COLO829 (cell line): ENCODE measurements around the gene RGS5.

Source experiments
- DNase-seq: peaks from one replicate; pipeline ENCODE4 v3.0.0; 2012; ENCODE audit warnings: low spot score

Gene RGS5

DNA sequence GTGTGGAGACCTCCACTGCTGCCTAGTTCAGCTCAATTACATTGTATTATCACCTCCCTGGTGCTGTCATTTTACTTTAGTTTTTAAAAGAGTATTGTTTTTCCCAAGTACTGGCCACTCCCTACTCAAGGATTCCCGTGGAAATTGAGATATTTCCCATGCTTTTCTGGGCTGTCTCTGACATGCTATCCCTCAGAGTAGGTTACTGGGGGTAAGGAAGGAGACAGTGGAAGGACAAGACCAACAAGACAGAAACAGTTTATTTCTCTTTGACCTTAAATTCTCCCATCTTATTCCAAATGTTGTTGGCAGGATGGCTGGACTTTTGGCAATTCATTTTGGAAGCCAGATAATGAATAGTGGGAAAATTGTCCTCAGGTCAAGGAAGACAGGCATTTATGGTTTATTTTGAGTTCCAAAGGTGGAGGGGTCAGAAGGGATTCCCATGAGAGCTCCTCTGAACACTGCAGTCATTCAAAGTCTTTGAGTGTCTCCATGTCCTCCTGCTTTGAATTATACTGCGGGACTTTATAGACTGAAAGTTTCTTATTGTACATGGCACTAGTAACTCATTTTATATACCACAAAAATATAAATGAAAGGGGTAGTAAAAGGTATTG lies 20.3 kb downstream of the RGS5 start:
- peak; percentile 88 for DNase-seq

DNA sequence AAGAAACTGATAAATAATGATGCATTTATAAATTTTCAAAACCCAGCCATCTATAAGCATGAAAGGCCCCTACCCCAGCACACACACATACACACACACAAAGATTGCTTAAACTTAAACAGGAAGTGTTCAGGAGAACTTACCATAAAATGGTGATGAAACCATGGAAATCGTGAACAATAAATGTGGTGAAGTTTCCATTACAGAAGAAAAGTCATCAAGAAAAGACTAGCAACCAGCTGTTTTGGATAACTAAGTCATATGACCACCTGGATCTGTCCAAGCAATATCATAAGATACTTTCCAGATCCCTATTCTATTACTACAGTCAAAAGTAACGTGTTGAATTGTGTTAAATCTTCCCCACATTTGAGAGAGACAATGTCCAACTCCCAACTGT lies 24.1 kb downstream of the RGS5 start:
- DNase-seq = no peak

DNA sequence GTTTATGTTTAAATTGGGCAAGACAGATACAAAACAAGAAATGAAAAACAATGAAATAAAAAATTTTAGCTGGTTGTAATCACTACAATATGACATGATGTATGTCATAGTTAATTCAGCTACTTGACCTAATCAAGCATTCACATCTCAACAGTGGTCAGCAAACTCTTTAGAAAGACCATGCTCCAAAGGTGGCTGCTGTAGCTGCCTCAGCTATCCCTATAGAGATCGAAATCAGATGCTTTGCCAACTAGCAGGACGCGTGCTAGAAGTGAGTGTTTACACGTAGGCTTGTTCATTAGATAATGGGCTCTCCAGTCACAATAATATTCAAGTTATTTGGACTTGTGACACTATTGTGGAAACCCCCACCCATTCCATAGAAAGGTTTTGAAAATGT lies 25.9 kb downstream of the RGS5 start:
- no peak for DNase-seq

DNA sequence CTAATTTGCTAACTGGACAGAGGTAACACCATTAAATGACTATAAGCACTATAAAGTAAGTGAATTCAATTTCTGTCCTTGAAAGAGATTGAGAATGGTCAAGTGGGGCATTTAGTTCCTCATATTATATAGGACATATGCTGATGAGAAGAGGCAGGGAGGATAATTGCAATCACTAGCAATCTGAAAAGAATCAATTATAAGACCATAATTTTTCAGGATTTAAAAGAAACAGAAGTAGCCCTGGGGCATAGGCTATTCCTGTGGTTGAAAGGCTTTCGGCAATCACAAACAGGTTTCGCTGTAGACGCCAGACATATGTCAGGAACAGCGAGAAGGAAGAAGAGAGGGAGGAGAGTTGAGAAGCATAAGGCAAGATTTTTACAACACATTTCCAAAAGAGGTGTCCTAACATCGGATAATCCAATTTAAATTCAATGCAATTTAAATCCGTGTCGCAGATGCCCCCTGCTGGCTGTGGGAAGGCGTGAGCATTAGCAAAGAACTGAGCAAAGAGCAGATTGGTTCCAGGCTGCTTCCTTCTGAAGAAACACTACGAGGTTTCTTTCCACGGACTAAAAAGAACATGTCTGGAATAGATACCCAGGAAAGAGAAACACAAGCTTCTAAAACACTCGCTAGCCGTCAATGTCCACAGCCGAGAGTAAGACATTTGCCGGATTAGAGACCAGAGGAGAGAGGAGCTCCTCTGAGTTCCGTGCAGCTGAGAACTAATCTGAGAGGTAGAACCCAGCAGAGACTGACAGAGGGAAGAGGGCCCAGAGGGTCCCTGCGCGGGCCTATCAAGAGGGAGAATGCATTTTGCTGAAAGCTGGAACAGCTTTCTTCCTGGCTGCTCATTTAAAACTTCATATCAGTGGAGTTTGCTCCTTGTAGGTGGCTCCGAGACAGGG lies 27.9 kb downstream of the RGS5 start:
- DNase-seq = peak; percentile 69

DNA sequence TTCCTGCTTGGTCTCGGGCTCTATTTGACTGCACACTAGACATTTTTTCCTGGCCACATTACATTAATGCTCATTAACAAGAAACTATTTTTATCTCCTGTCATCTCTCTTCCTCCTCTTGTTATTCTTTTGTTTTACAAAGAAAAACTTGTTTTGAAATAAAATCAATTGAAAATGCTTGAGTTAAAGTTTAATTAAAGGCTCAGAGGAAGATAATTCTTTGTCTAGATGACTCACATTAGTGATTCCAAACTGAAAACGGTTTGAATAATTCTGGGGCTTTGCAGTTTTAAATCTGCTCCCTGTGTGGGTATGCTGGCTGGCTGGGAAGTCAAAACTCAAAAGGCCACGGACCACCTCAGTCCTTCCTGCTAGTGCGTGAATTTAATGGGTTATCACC lies 29.6 kb downstream of the RGS5 start:
- DNase-seq = no peak

DNA sequence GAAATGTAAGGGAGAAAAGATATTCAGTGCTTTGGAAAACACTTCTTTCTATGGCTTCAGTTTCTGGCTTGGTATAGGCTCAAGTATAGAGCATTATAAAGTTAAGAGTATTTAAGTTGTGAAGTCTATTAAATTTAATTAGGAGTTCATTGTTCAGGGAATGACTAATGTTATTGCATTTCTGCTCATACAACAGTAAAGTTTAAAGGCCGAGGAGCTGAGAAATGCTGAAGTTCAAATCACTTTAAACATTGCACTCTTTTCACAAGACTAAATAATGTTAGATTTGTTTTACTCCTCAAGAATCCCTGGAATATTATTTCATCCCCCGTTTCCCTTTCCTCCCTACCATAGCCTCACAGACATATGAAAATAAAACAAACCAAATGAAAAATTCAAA lies 30.1 kb downstream of the RGS5 start:
- no peak for DNase-seq

DNA sequence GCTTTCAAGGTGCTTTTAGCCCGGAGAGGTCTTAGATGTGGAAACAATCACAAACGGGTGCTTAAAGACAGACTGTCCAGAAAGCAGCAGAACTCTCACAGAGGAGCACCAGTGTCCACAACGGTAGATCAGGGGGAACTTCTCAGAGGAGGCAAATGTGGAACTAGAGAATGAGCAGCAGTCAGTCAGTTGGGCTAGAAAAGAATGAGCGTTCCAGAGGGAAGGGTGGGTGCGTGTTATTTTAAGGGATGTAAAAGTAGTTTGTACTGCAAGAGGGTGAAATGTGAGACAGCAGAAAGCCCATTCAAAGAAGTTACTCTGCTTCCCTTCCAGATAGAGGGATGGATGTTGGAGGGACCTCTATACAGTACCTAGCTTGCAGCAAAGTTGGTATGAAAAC lies 30.9 kb downstream of the RGS5 start:
- no peak for DNase-seq

DNA sequence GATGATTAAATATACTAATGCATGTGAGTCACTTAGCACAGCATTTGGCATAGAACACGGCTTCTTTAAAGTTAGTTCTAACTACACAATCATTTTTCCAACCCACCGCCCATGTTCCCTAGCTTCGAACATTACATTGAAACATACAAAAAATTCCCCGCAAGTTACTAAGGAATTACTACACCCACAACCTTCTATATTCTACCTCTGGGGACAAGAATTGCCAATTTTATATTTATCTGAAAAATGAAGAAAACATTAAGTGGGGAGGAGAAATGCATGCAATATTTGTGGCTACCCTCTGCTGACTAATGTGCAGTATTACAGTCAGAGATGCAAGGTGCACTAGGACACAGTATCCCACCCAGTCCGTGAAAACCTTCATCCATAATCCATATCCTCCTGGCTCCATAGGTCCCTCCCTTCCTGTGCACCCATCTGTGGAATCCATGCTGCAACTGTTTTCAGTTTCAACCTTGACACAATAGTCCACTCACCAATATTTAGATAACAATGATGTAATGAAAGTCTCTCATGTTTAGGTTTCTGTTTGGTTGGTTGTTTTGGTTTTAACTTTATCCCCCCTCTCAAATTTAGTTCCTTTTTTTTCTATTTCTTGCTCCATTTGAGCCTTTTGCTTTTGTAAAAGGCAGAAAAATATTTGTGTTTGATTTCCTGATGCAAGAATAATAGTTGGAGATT lies 31.6 kb downstream of the RGS5 start:
- DNase-seq = peak; percentile 59

DNA sequence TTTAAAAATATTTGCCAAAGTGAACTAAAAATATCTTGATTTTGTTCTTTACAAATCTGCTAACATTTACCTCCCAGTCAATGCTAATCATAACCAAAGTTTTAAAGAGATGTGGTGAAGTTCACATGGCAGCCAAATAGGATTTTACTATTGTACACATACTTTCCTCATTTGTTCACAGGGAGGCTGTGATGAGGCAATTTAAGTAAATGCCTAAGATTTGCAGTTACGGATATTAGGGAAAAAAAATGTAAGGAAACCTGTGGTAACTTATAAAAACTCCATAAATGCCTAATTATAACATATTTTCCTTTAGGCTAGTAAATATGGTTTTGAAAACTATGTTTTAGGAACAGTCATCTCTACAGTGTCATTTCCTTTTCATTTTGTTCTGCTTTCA lies 32.4 kb downstream of the RGS5 start:
- no peak for DNase-seq

DNA sequence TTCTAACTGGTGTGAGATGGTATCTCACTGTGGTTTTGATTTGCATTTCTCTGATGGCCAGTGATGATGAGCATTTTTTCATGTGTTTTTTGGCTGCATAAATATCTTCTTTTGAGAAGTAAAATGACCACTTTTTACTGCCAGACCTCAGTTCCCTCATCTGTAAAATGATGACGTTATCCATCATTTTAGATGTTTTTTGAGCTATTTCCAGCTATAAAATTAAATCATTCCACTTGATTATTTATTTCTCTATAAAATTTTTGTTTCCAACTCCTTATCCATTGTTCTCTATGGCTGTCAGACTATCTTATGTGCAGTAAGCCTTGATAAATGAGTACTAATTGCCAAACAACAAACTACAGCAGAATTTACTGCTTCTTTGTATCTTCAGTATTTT lies 33.2 kb downstream of the RGS5 start:
- no peak for DNase-seq

DNA sequence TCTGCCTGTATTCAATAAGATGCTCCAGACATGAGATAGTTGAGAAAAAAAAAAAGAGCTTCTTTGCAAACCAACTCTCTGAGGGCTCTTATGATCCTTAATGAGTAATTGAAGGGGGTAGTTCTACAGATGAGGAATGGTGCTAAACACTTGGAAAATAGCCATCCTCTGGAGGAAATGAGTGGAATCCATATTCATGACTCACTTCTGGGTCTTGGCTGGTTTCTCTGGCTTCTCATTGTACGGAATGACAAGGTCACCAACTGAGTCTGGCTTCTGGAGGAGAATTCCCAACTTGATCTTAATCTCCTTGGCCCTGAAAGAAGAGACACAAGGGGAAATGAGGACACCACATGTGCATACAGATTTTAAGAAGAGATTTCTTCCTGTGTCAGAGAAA lies 34.7 kb downstream of the RGS5 start:
- peak; percentile 97 for DNase-seq

DNA sequence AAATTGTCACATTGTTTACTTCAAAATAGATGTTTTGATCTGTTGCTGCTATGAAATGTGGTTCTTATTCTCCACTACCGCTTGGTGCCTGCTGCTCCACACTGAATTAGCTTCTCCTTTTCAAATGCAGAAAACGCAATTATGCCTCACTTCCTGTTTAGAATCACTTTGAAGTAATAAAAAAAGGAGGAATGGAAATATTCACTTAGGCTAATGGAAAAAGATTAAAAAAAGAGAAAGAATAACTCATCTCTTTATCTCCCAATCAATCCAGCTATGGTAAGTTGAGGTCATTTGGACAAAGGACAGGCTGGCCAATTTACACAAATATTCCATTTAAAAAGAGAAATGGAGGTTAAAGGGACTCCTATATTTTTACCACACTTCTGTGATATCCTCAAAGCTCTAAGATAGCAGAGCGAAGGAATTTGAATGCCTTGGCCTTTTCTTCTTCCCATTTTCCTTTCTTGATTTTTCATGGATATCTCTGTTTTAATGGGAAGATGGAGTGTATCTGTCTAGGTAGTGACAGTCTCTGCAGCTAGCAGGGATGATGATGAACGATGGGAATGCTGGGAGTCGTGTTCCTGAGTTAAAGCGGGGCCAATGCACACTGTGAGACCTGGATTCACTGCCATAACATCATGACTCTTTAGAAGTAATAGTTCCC lies 35.7 kb downstream of the RGS5 start:
- no peak for DNase-seq

DNA sequence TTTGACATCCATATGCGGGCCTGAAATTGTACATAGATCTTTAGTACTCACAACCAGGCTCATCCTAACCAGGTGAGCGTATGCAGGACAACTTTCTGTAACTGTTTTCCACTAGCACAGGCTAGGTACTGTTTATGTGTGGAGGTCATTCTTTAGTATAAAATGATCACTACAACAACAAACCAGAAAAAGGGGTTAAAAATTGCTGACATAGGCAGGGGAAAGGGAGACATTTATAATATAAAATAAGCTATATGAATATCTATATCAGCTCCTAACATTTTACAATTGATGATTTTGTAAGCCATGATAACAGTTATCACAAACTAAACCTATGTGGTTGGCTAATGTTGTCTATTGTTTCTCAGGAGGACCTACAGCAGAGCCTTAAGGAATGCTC lies 37.6 kb downstream of the RGS5 start:
- no peak for DNase-seq

DNA sequence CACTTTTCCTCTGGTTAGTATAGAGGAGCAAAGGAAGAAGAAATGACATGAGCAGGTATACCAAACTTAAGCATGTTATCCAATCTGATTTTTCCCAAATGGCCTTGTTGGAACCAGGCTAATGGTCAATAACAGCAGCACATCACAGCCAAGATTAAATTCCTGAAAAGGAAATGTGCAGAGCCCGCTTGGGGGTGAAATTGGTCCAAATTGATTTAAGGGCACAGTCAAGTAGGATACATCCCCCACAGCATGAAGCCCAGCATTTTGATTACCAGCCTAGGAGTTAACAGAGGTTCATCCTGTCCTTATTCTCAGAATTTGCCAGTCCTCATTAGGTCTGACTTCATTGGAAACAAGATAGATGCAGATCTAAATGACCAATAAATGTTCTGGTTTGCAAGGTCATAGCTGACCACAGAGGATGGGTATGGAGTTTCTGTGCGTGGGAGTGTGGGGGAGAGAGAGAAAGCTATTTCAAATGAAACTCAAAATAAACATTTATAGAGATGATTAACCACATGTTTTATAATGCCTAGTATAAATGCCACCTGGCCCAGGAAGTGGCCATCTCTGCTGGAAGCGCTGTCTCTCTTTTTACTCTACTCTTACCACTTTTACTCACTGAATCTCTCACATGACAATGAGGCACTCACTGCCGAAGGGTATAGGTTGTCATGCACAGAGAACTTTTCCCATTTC lies 38.7 kb downstream of the RGS5 start:
- DNase-seq = no peak

DNA sequence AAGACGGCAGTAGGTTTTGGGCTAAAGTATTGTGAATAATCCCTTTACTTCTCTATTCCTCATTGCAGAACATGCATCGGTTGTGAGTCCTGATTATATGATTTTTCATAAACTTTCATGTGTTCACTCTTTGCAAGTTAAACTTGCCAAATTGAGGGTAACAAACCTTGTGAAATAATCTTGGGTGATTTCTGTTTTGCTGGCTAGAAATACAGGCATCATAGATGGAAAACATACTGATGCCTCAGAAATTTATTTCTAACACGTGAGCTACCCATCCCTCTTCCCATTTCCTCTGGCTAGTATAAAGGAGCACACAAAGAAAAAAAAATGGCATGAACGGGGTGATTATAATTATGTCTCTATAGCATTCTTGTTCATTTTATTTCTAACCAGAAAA lies 39.6 kb downstream of the RGS5 start:
- DNase-seq = no peak

DNA sequence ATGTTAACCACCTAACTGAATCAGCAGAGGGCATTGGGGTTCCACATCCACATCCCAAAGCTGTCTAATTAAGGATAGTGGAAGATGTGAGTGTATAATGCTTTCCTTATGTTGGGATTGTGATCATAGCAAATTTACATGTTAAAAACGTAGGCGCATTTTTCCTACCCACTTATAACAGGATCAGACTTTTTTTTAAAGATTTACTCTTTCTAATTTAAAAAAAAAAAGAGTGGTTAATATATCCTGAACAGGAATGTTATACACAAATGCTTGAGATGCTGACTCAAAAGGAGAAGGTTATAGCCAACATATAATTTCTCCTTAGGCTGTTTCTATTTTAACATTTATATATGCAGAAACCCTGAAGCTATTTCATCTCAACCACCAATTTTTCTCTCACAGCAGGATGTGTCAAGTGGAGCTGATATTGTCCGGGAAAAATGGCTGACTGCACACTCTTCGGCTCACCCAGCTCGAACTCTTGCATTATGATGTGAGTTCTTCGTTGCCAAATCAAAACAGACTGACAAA lies 40.3 kb downstream of the RGS5 start:
- DNase-seq = no peak

DNA sequence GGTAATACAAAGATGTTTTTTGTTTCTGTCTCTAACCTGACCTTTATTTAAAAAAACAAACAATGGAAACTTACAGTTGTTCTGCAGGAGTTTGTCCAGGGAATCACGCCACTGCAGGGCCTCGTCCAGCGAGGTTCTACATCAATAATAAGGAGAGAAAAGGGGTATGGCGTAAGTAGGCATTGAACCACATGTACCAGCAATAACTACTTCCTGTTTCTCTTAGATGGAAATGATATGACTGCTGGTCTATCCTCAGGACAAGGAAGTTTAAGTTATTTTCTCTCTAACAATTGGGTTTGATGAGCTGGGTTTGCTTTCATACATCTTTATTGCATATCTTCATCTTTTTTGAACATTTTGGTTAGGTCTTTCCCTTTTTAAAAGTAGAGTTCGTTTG lies 40.9 kb downstream of the RGS5 start:
- no peak for DNase-seq

DNA sequence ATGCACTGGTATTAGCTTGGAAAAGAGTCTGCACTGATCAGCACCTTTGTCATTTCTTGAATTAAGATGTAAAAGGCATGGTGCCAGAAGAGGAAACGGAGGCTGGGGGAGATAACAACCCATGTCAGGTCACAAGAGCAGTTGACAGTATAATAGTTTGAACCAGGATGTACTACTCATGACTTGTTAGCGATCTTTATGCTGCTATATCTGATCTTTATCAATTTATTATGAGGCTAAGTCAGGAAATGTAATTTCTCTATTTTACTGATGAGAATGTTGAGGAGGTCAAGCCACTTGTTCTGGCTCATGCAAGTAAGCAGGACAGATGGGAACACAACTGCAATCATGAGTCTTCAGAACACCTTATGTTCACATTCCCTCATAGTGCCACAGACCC lies 41.4 kb downstream of the RGS5 start:
- DNase-seq = no peak

DNA sequence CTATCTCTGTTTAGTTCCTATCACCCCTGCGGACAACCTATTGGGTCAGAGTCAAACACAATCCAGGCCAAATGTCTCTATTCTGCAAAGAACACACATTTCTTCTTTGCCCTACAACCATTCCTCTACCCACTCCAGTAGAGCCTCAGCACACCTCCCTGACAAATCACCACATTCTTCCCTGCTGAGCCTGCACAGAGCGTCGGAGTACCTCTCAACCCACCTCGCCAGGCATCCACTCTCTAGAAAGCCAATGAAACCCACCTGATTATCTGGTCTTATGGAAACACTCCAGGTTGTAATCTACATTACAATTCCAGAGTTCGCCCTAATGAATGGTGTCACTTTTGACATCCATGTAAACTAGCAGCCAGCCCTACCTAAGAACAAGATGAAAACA lies 47.1 kb downstream of the RGS5 start:
- DNase-seq = no peak

DNA sequence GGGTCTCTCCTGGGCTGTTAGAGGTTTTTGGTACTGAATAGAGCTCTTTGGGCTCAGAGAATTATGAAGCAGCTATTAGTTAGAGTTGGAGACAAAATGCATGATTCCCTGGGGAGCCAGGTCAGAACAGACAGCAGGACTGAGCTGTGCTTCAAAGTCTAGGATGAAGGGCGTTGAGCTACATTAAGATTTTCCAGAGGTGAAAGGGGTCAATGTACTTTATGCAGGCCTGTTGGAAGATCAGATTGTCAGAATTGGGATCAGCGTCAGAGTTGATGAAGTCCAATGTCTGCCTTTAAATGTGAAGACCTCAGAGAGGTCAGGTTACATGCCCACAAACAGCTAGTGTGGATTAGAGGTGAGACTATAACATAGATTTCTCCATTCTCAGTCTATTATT lies 53.8 kb downstream of the RGS5 start:
- no peak for DNase-seq

DNA sequence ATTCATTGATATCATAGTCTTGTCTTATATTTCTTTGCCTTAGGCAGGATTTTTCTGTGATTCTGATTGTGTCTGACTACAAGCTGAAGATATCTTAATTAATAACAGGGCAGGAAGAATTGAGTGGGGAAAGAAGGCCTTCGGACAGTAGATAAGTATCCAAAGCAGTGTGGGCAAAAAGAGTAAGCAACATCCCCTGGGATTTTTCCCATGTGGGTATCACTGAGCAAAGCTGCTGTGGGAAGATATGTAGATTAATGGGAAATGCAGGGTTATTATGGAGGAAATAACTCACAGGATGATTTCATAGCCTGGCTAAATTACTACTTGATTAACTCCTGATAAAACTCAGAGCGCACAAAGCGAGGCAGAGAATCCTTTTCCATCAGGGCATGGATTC lies 55.7 kb downstream of the RGS5 start:
- DNase-seq = no peak

DNA sequence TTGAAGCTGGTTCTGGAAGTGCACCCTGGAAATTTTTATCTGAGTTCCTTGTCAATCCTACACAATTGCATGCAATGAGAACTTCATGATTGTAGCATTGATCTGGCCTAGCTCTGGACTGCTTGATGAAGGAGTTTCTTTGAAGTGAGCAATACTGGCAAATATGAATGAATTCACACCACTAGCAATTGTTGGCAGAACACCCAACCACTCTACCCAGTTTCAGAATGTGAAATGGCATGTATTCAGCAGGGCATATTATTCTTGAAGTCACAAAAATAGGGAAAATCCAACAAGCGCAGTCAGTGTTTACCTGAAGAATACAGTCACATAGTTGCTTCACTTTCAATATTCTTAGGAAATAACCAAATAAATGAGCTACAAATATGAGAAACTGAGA lies 57.3 kb downstream of the RGS5 start:
- DNase-seq = no peak
